HG03095 (cell line): ENCODE data around the gene CBLN3.
"Not testable (repeated sequence)": the region's sequence is repeated elsewhere in the genome, so short reads cannot be mapped to it uniquely, and the experiment has no call there.

Source experiments
- ATAC-seq: cut with Tn5 transposase; IDR thresholded peaks from one replicate; pipeline ENCODE4 v1.9.1; 2021; ENCODE audit warnings: moderate library complexity; ENCODE audit not compliant: unreplicated experiment

CBLN3 gene

GRCh38 chr14:24406416-24406815, 23.1 kb downstream of the CBLN3 start:
- no peak for ATAC-seq

GRCh38 chr14:24404814-24405213, 24.7 kb downstream of the CBLN3 start:
- ATAC-seq: no peak

GRCh38 chr14:24403294-24403998, 26.0 kb downstream of the CBLN3 start:
- no peak for ATAC-seq

GRCh38 chr14:24401810-24402702, 27.4 kb downstream of the CBLN3 start:
- no peak for ATAC-seq

GRCh38 chr14:24399999-24400718, 29.3 kb downstream of the CBLN3 start:
- no peak for ATAC-seq

GRCh38 chr14:24399447-24399822, 30.0 kb downstream of the CBLN3 start:
- no peak for ATAC-seq

- ATAC-seq: no peak
These were observed 30.6 kb downstream of the CBLN3 start, which contains the start of gene NYNRIN for GRCh38 chr14:24398653-24399446. NYNRIN (plus strand) TSS chr14:24399003; CDS start chr14:24399247, 244 bp downstream.

GRCh38 chr14:24398293-24398652, 31.2 kb downstream of the CBLN3 start:
- no peak for ATAC-seq

GRCh38 chr14:24397639-24398292, 31.7 kb downstream of the CBLN3 start:
- ATAC-seq: no peak

GRCh38 chr14:24395609-24396582, 33.6 kb downstream of the CBLN3 start:
- ATAC-seq: no peak

GRCh38 chr14:24394275-24394674, 35.2 kb downstream of the CBLN3 start:
- ATAC-seq: no peak

GRCh38 chr14:24392325-24393091, 37.0 kb downstream of the CBLN3 start:
- no peak for ATAC-seq

- ATAC-seq: no peak
These were observed 38.6 kb downstream of the CBLN3 start for GRCh38 chr14:24390701-24391468.

GRCh38 chr14:24389226-24389848, 40.1 kb downstream of the CBLN3 start:
- ATAC-seq: no peak

- ATAC-seq: no peak
These were observed 40.8 kb downstream of the CBLN3 start for GRCh38 chr14:24388474-24389179.

GRCh38 chr14:24387579-24387978, 41.9 kb downstream of the CBLN3 start:
- not testable (repeated sequence) for ATAC-seq

- no peak for ATAC-seq
These were observed 42.5 kb downstream of the CBLN3 start for GRCh38 chr14:24387009-24387345.
